RWPE1 (cell line): ENCODE data around the gene TMEM205.
"Not testable (repeated sequence)": the region's sequence is repeated elsewhere in the genome, so short reads cannot be mapped to it uniquely, and the experiment has no call there.

Experiments used
- CTCF ChIA-PET: fragments of 350-600 bp; sonication (Branson Sonifier 250); formaldehyde crosslinking; extraction: SDS; loops from one replicate; lab custom pipeline; 2021; lab: Yijun Ruan, JAX
- POLR2A ChIA-PET: fragments of 400-600 bp; formaldehyde crosslinking; extraction: SDS; loops from one replicate; lab custom pipeline; 2020; ENCODE audit warnings: antibody characterized with exemption; ENCODE audit not compliant: low non-redundant PET; lab: Yijun Ruan, JAX
- DNase-seq: peaks from one replicate; pipeline ENCODE4 v3.0.0; 2012; ENCODE audit warnings: low spot score
- H3K27ac ChIP-seq: fragments of 450-650 bp; 2 replicates; pipeline ENCODE4 v1.5.1; 2017
- CTCF ChIP-seq: fragments of 450-650 bp; conservative IDR thresholded peaks from 2 replicates; pipeline ENCODE4 v1.5.1; 2017; ENCODE audit warnings: low read depth, mild to moderate bottlenecking

TMEM205 gene

GRCh38 chr19:11324748-11325389 is 21.2 kb downstream of the TMEM205 start:
- no peak for TF ChIP-seq CTCF
- peak overlapping the region; percentile 95 for H3K27ac ChIP-seq
- CTCF ChIA-PET: interaction anchor here (0.7 to 1.3 kb wide), 3 partner anchors 29 to 158 kb away, joined by 3 to 4 read pairs (median 3); partner anchors contain the start of gene TSPAN16
- POLR2A ChIA-PET: no interaction called here
- DNase-seq: no peak

DNA sequence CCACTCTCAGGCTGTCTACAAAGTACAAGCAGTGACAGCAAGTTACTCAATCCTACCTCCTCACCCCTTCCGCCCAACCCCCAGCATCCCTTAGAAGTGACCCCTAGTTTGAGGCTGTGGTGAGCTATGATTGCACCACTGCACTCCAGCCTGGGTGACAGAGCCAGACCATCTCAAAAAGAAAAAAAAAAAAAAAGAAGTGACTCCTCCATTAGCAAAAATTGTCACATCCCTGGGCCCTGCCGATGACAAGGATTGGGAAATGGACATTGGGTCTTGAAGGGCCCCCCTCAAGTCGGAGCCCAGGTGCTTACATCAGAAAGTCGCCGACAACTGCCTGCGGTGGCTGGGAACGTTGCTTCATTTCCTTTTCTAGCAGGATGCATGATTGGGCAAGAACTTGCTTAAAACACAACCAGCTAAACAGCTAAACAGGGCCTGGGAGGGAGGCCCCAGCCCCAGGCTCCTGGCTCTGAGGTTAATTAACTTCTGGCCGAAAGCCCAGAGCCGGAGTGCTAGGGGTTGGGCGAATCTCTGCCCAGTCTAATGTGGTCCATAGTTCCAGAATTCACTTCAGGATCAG is 21.9 kb downstream of the TMEM205 start:
- no peak for TF ChIP-seq CTCF
- peak overlapping the region; percentile 95 for H3K27ac ChIP-seq
- POLR2A ChIA-PET: interaction anchor here (0.6 to 0.7 kb wide), 2 partner anchors 12 to 98 kb away, joined by 3 to 5 read pairs; no protein-coding TSS in a partner anchor
- CTCF ChIA-PET: interaction anchor here (0.7 to 1.3 kb wide), 4 partner anchors 28 to 158 kb away, joined by 3 to 5 read pairs (median 4); partner anchors contain the start of gene TSPAN16
- peak; percentile 94 for DNase-seq

DNA sequence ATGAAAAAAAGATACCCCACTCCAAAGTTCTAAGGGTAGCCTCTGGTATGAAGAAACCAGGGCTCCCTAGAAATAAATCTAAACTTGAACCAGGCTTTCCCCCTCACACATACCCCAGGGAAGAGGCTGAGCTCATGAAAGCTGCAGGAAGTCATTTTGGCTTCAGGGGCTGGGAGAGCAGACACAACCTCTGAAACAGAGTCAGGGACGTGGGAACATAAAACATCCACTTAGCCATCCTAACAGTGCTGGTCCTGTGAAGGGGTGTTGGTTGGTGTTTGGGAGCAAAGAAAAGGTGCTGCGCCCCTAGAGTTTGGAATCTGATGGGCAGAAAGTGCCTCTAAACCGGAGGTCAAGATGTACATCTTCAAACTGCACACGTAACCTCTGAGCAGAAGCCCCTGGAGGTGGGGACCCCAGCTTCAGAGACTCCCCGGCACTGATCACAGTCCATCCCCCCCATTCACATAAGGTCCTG is 22.4 kb downstream of the TMEM205 start:
- TF ChIP-seq CTCF: no peak
- no peak for DNase-seq
- peak overlapping the region; percentile 95 for H3K27ac ChIP-seq
- ChIA-PET POLR2A (interaction anchor here (0.6 to 0.7 kb wide), 2 partner anchors 12 to 99 kb away, joined by 3 to 5 read pairs; no protein-coding TSS in a partner anchor), CTCF (interaction anchor here (0.5 to 0.9 kb wide), 2 partner anchors 30 to 463 kb away, joined by 4 to 5 read pairs; no protein-coding TSS in a partner anchor)

DNA sequence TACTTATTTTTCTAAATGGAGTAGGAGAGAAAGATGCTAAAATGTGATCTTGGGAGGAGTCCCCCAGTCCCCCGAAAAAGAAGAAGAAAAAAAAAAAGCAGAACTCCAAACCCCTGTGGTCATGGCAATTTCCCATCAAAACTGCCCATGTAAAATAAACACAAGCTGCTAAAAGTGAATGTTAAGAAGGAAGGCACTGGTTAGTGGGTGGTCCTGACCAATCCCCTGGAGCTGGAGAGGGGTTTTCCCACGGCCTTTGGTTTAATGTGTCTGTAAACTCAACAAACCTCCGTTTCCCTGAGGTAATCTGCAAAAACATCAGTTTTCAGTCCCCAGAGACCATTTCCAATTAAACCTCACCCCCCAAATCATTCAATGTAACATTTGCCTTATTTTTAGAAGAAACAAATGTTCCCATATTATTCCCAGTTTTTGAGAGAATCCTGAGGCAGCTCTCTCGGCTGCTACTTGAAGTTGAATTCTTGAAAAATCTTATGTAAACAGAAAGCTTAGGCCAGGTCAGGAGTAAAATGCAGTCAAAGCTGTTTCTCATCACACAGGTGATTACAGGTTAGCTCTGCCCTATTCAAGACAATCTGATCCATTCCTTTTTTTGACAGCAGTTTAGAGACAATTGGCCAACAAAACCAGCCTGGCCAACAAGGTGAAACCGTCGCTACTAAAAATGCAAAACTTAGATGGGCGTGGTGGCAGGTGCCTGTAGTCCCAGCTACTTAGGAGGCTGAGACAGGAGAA is 23.6 kb downstream of the TMEM205 start:
- CTCF ChIA-PET: interaction anchor here (0.6 to 1.2 kb wide), 3 partner anchors 39 to 90 kb away, joined by 3 to 4 read pairs (median 3); partner anchors contain the start of gene SWSAP1
- POLR2A ChIA-PET: interaction anchor here (0.6 kb wide), 1 partner anchor 16 kb away, joined by 3 read pairs; no protein-coding TSS in a partner anchor
- DNase-seq: no peak

DNA sequence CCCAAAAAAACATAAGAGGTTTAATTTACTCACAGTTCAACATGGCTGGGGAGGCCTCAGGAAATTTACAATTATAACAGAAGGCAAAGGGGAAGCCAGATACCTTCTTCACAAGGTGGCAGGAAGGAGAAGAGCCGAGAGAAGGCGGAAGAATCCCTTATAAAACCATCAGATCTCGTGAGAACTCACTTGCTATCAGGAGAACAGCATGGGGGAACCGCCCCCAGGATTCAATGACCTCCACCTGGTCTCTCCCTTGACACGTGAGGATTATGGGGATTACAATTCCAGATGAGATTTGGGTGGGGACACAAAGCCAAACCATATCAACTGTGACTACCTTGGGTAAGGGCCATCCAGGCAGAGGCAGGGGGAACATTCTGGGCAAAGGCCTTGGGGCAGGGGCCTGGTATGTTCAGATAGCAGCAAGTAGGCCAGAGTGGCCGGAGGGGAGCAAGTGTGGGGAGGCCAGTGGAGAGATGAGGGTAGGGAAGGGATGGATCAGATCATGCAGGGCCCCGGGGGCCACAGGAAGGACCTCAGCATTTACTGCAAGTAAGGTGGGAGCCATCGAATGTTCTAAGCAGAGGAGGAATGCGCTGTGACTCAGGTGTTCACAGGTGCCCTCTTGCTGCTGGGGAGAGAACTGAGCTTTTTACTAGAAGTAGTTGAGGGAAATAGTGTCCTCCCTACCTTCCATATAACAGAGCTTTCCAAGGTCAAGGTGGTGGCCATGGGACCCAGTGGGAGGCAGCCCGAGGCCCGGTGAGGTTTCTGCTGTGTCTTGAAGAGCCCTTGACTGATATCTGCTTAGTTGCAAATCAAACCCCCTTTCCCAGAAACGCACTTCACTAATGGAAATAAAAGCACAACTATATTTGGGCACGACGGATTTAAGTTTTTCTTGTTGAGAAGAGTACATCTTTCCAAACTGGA is 24.6 kb downstream of the TMEM205 start:
- ChIA-PET CTCF (interaction anchor here (0.7 to 1.2 kb wide), 3 partner anchors 40 to 1549 kb away, joined by 3 read pairs; partner anchors contain the start of gene SWSAP1), POLR2A (no interaction called here)

More for the DNA sequence above, 23.6 kb downstream of the TMEM205 start:
- H3K27ac ChIP-seq: peak overlapping the region; percentile 95
- no peak for TF ChIP-seq CTCF

GRCh38 chr19:11320278-11320995 is 25.6 kb downstream of the TMEM205 start:
- H3K27ac ChIP-seq: peak overlapping the region; percentile 76
- CTCF ChIA-PET: interaction anchor here (0.6 kb wide), 1 partner anchor 40 kb away, joined by 3 read pairs; no protein-coding TSS in a partner anchor
- POLR2A ChIA-PET: interaction anchor here (0.6 kb wide), 1 partner anchor 30 kb away, joined by 4 read pairs; no protein-coding TSS in a partner anchor
- not testable (repeated sequence) for DNase-seq

More for the DNA sequence above, 24.6 kb downstream of the TMEM205 start:
- TF ChIP-seq CTCF: no peak
- H3K27ac ChIP-seq: peak overlapping the region; percentile 76
- DNase-seq: no peak
